ENCODE data around the gene TH. TPM values are rescaled to one million over a fixed set of nuclear protein-coding genes. Genes with fewer than 3 reads are reported as not detected.

Gene TH
- total RNA-seq, 2 donors from 2014 or later, result not detected

- no peaks in the 10 kb centered on the region for H3K36me3 Mint-ChIP-seq (ENCODE audit: low read depth)
- H3K4me1 Mint-ChIP-seq, result peaks cover 16% of the 10 kb centered on the region
- peaks cover 79% of the 10 kb centered on the region for H3K27me3 Mint-ChIP-seq (ENCODE audit: insufficient read depth)
- H3K9me3 Mint-ChIP-seq, result no peaks in the 10 kb centered on the region
- no peak for DNase-seq
- no peak overlapping the region for H3K9ac ChIP-seq (ENCODE audit: extremely low read depth, low read length, poor library complexity, severe bottlenecking)
- no peak overlapping the region for H3K4me3 Mint-ChIP-seq
- peaks cover 14% of the 10 kb centered on the region for H3K4me1 ChIP-seq (ENCODE audit: control insufficient read depth, insufficient read depth, low read length)
- no peak for TF ChIP-seq CTCF (conservative IDR thresholded peaks at IDR 0.05)
- H3K9me3 ChIP-seq (ENCODE audit: control insufficient read depth, low read length), result no peaks in the 10 kb centered on the region
- no peak overlapping the region for H3K4me3 ChIP-seq (ENCODE audit: low read length)
- no peaks in the 10 kb centered on the region for H3K36me3 ChIP-seq (ENCODE audit: control insufficient read depth, insufficient read depth, low read length)
- H3K27ac ChIP-seq (ENCODE audit: low read depth, low read length), result no peak overlapping the region
- peaks cover 77% of the 10 kb centered on the region for H3K27me3 ChIP-seq (ENCODE audit: control insufficient read depth, insufficient read depth, low read length, poor library complexity, severe bottlenecking)
- WGBS, 2 experiments (ENCODE audit: insufficient coverage in 1 of 2, insufficient read length in 1 of 2), result 55 to 60% methylated on average over 7 to 11 of the region's 11 CpGs
- no peak overlapping the region for H3K27ac Mint-ChIP-seq
Observed at GRCh38 chr11:2147391-2147790, 24.2 kb downstream of the TH start.

- WGBS, 2 experiments (ENCODE audit: insufficient coverage in 1 of 2, insufficient read length in 1 of 2), result 31 to 39% methylated on average over 5 to 19 of the region's 19 CpGs
- no peaks in the 10 kb centered on the region for H3K36me3 ChIP-seq (ENCODE audit: control insufficient read depth, insufficient read depth, low read length)
- no peaks in the 10 kb centered on the region for H3K36me3 Mint-ChIP-seq (ENCODE audit: low read depth)
- peaks cover 12% of the 10 kb centered on the region for H3K4me1 Mint-ChIP-seq
- H3K4me3 Mint-ChIP-seq, result no peak overlapping the region
- DNase-seq, result no peak
- H3K27ac ChIP-seq (ENCODE audit: low read depth, low read length), result no peak overlapping the region
- H3K9me3 ChIP-seq (ENCODE audit: control insufficient read depth, low read length), result no peaks in the 10 kb centered on the region
- H3K27me3 Mint-ChIP-seq (ENCODE audit: insufficient read depth), result peaks cover 90% of the 10 kb centered on the region
- H3K9ac ChIP-seq (ENCODE audit: extremely low read depth, low read length, poor library complexity, severe bottlenecking), result no peak overlapping the region
- H3K4me1 ChIP-seq (ENCODE audit: control insufficient read depth, insufficient read depth, low read length), result peaks cover 12% of the 10 kb centered on the region
- TF ChIP-seq CTCF (conservative IDR thresholded peaks at IDR 0.05), result no peak
- no peak overlapping the region for H3K4me3 ChIP-seq (ENCODE audit: low read length)
- peaks cover 90% of the 10 kb centered on the region for H3K27me3 ChIP-seq (ENCODE audit: control insufficient read depth, insufficient read depth, low read length, poor library complexity, severe bottlenecking)
- H3K27ac Mint-ChIP-seq, result no peak overlapping the region
- no peaks in the 10 kb centered on the region for H3K9me3 Mint-ChIP-seq
Observed at GRCh38 chr11:2146051-2146450, 25.6 kb downstream of the TH start.

- Histone ChIP-seq H3K4me1 (ENCODE audit: control insufficient read depth, insufficient read depth, low read length) (peaks cover under 1% of the 10 kb centered on the region), H3K27ac (ENCODE audit: low read depth, low read length) (no peak overlapping the region), H3K4me3 (ENCODE audit: low read length) (no peak overlapping the region), H3K36me3 (ENCODE audit: control insufficient read depth, insufficient read depth, low read length) (no peaks in the 10 kb centered on the region), H3K9ac (ENCODE audit: extremely low read depth, low read length, poor library complexity, severe bottlenecking) (no peak overlapping the region), H3K9me3 (ENCODE audit: control insufficient read depth, low read length) (no peaks in the 10 kb centered on the region), H3K27me3 (ENCODE audit: control insufficient read depth, insufficient read depth, low read length, poor library complexity, severe bottlenecking) (peaks cover 100% of the 10 kb centered on the region)
- H3K27ac Mint-ChIP-seq, result no peak overlapping the region
- no peak for DNase-seq
- no peaks in the 10 kb centered on the region for H3K9me3 Mint-ChIP-seq
- H3K4me3 Mint-ChIP-seq, result no peak overlapping the region
- no peaks in the 10 kb centered on the region for H3K36me3 Mint-ChIP-seq (ENCODE audit: low read depth)
- no peak for TF ChIP-seq CTCF (conservative IDR thresholded peaks at IDR 0.05)
- 9 to 28% methylated on average over 7 to 18 of the region's 18 CpGs for WGBS, 2 experiments (ENCODE audit: insufficient coverage in 1 of 2, insufficient read length in 1 of 2)
- H3K4me1 Mint-ChIP-seq, result peaks cover 3% of the 10 kb centered on the region
- H3K27me3 Mint-ChIP-seq (ENCODE audit: insufficient read depth), result peaks cover 96% of the 10 kb centered on the region
Observed at GRCh38 chr11:2144544-2145248, 26.9 kb downstream of the TH start.
